Hepatocyte (in vitro differentiated cells): ENCODE data around the gene TTC38. TPM values are rescaled to one million over a fixed set of nuclear protein-coding genes. Genes with fewer than 3 reads are reported as not detected.

Experiments used
- DNase-seq: peaks from one replicate; pipeline ENCODE4 v3.0.0-alpha.2; 2016; ENCODE audit warnings: low spot score
- H2AFZ ChIP-seq: fragments of 200-600 bp; sonication (generic); 2 replicates; pipeline ENCODE4 v1.6.0; 2016; ENCODE audit warnings: antibody characterized with exemption, mild to moderate bottlenecking
- H3K27ac ChIP-seq: fragments of 200-600 bp; sonication (generic); 2 replicates; pipeline ENCODE4 v1.5.1; 2016; ENCODE audit warnings: mild to moderate bottlenecking
- H3K27me3 ChIP-seq: fragments of 200-600 bp; sonication (generic); 2 replicates; pipeline ENCODE4 v1.6.1; 2016
- H3K36me3 ChIP-seq: fragments of 200-600 bp; sonication (generic); replicated peaks from 2 replicates; pipeline ENCODE4 v1.5.1; 2016; ENCODE audit warnings: low read depth; ENCODE audit not compliant: insufficient read depth
- H3K4me1 ChIP-seq: fragments of 200-600 bp; sonication (generic); 2 replicates; pipeline ENCODE4 v1.5.1; 2016; ENCODE audit warnings: mild to moderate bottlenecking, moderate library complexity; ENCODE audit not compliant: insufficient read depth
- H3K4me2 ChIP-seq: fragments of 200-600 bp; sonication (generic); 2 replicates; pipeline ENCODE4 v1.6.0; 2016
- H3K4me3 ChIP-seq: fragments of 200-600 bp; sonication (generic); 2 replicates; pipeline ENCODE4 v1.5.1; 2016; ENCODE audit warnings: mild to moderate bottlenecking
- H3K79me2 ChIP-seq: fragments of 200-600 bp; sonication (generic); 2 replicates; pipeline ENCODE4 v1.6.0; 2017; ENCODE audit warnings: mild to moderate bottlenecking
- H3K9me2 ChIP-seq: fragments of 200-600 bp; sonication (generic); replicated peaks from 2 replicates; pipeline ENCODE4 v1.6.0; 2017; ENCODE audit warnings: mild to moderate bottlenecking; ENCODE audit not compliant: insufficient read depth
- H3K9me3 ChIP-seq: fragments of 200-600 bp; sonication (generic); 2 replicates; pipeline ENCODE4 v1.5.1; 2016; ENCODE audit warnings: low read depth, mild to moderate bottlenecking
- H4K20me1 ChIP-seq: fragments of 200-600 bp; sonication (generic); 2 replicates; pipeline ENCODE4 v1.6.0; 2016; ENCODE audit warnings: mild to moderate bottlenecking; ENCODE audit not compliant: insufficient read depth, poor library complexity, severe bottlenecking
- CTCF ChIP-seq: fragments of 200-600 bp; sonication (generic); IDR thresholded peaks from 2 replicates; pipeline ENCODE4 v1.5.1; 2016; ENCODE audit warnings: antibody characterized with exemption, mild to moderate bottlenecking; ENCODE audit not compliant: poor library complexity
- EZH2 ChIP-seq: fragments of 200-600 bp; sonication (generic); IDR thresholded peaks from 2 replicates; pipeline ENCODE4 v1.6.1; 2016; ENCODE audit warnings: antibody characterized with exemption, mild to moderate bottlenecking, borderline replicate concordance
- EZH2phosphoT487 ChIP-seq: fragments of 200-600 bp; sonication (generic); IDR thresholded peaks from one replicate; pipeline ENCODE4 v1.6.1; 2018; ENCODE audit warnings: antibody characterized with exemption, mild to moderate bottlenecking, low read depth, moderate library complexity; ENCODE audit not compliant: unreplicated experiment, severe bottlenecking
- WGBS: methylation state at CpG from one replicate; pipeline ENCODE4 v1.1.6; 2016; ENCODE audit warnings: low lambda C conversion rate; ENCODE audit errors: missing lambda C conversion rate; 5-methylcytosine and 5-hydroxymethylcytosine counted together
- polyA plus RNA-seq: library from polyadenylated mRNA; unstranded; fragments of >200 nt; fragmentation: Nextera tagmentation; extraction: Ambion mirVana; gene quantifications from 2 replicates; pipeline ENCODE4 v1.2.1, GENCODE V29; 2016
- total RNA-seq: library from RNA; depleted of rRNA; stranded (reverse); fragments of >200 nt; gene quantifications from 2 replicates; pipeline ENCODE4 v1.2.3, GENCODE V29; 2014

Gene TTC38
- total and polyA plus RNA-seq, 2 experiments from 2014 or later: 48.3 to 85.8 TPM

DNA sequence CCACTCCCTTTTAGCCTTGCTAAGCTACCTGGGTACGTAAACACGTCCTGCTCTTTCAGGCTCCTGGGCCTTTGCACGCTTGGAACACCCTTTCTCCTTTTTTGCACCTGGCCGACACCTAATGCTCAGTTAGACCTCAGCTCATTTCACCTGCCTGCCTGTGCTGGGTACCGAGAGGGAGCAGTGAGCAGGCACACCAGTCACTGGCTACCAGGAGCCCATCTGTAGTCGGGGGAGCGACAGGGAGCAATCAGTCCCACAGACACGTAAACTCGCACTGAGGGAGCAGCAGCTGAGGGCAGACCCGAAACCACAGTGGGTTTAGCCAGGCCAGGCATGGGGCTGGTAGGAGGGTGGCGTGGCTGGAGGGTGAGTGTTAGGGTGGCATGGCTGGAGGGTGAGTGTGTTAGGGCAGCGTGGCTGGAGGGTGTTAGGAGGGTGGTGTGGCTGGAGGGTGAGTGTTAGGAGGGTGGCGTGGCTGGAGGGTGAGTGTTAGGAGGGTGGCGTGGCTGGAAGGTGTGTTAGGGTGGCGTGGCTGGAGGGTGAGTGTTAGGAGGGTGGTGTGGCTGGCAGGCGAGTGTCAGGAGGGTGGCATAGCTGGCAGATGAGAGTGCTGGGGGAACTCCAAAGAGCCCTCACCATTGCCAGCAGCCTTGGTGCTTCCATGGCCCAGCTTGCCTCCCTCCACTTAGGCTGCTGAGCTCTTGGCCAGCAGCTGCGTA lies 22.5 kb downstream of the TTC38 start:
- H3K4me2 ChIP-seq: no peak overlapping the region
- no peak overlapping the region for H3K27ac ChIP-seq
- over 99% methylated on average over 15 of the region's 17 CpGs for WGBS
- no peak overlapping the region for H2AFZ ChIP-seq
- no peaks in the 10 kb centered on the region for H4K20me1 ChIP-seq
- H3K27me3 ChIP-seq: no peaks in the 10 kb centered on the region
- H3K4me1 ChIP-seq: no peaks in the 10 kb centered on the region
- no peak overlapping the region for H3K4me3 ChIP-seq
- no peaks in the 10 kb centered on the region for H3K9me3 ChIP-seq
- H3K9me2 ChIP-seq: no peaks in the 10 kb centered on the region
- no peak for TF ChIP-seq CTCF
- no peak for TF ChIP-seq EZH2
- no peak for TF ChIP-seq EZH2phosphoT487
- no peaks in the 10 kb centered on the region for H3K79me2 ChIP-seq
- no peak for DNase-seq
- H3K36me3 ChIP-seq: no peaks in the 10 kb centered on the region

GRCh38 chr22:46290843-46291785 lies 23.3 kb downstream of the TTC38 start:
- no peaks in the 10 kb centered on the region for H3K9me3 ChIP-seq
- TF ChIP-seq EZH2phosphoT487 (no peak), EZH2 (no peak), CTCF (no peak)
- no peak overlapping the region for H2AFZ ChIP-seq
- DNase-seq: no peak
- no peaks in the 10 kb centered on the region for H3K9me2 ChIP-seq
- H3K79me2 ChIP-seq: no peaks in the 10 kb centered on the region
- no peaks in the 10 kb centered on the region for H4K20me1 ChIP-seq
- no peak overlapping the region for H3K4me2 ChIP-seq
- H3K27ac ChIP-seq: no peak overlapping the region
- no peaks in the 10 kb centered on the region for H3K36me3 ChIP-seq
- 98% methylated on average over 20 of the region's 23 CpGs for WGBS
- no peaks in the 10 kb centered on the region for H3K27me3 ChIP-seq
- no peak overlapping the region for H3K4me3 ChIP-seq
- H3K4me1 ChIP-seq: peaks cover 8% of the 10 kb centered on the region

DNA sequence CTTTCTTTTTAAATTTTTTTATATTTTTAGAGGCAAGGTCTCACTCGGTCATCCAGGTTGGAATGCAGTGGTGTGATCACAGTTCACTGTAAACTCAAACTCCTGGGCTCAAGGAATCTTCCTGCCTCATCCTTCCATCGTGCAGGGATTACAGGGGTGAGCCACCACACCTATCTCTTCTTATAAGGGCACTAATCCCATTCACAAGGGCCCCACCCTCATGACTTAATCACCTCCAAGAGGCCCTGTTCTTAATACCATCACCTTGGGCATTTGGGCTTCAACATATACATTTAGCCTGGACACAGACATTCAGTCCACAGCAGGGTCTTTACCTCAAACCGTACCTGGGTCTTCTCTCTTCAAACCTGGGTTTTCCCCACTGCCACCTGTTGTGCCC lies 24.4 kb downstream of the TTC38 start:
- H3K27ac ChIP-seq: no peak overlapping the region

More for the DNA sequence above, 24.4 kb downstream of the TTC38 start:
- no peaks in the 10 kb centered on the region for H3K79me2 ChIP-seq
- H2AFZ ChIP-seq: no peak overlapping the region
- H3K4me3 ChIP-seq: no peak overlapping the region
- H3K4me1 ChIP-seq: peaks cover 8% of the 10 kb centered on the region
- no peaks in the 10 kb centered on the region for H3K27me3 ChIP-seq
- 96% methylated on average over 3 of the region's 3 CpGs for WGBS
- H3K9me2 ChIP-seq: no peaks in the 10 kb centered on the region
- no peaks in the 10 kb centered on the region for H3K9me3 ChIP-seq
- no peak for DNase-seq
- no peak for TF ChIP-seq EZH2phosphoT487
- no peak for TF ChIP-seq EZH2
- TF ChIP-seq CTCF: no peak
- H3K4me2 ChIP-seq: no peak overlapping the region
- H3K36me3 ChIP-seq: no peaks in the 10 kb centered on the region
- no peaks in the 10 kb centered on the region for H4K20me1 ChIP-seq
